Transverse colon (tissue), 4 donors: ENCODE results near the gene TFRC. TPM values are rescaled to one million over a fixed set of nuclear protein-coding genes. Genes with fewer than 3 reads are reported as not detected.

Experiments
- DNase-seq: peaks from one replicate; pipeline ENCODE4 v3.0.0-alpha.2; 2019
- H3K27ac ChIP-seq, 4 donors: fragments of 200-600 bp; sonication (generic); 2 replicates each; pipeline ENCODE4 v1.5.1; 2016 to 2018; ENCODE audit warnings: inconsistent platforms in 4 of 4
- H3K27me3 ChIP-seq: fragments of 200-600 bp; sonication (generic); 2 replicates; pipeline ENCODE4 v1.5.1; 2017; ENCODE audit warnings: inconsistent platforms
- H3K36me3 ChIP-seq, 4 donors: fragments of 200-600 bp; sonication (generic); 2 replicates each; pipeline ENCODE4 v1.5.1; 2017 to 2019; ENCODE audit warnings: inconsistent platforms in 4 of 4
- H3K4me1 ChIP-seq, 4 donors: fragments of 200-600 bp; sonication (generic); 2 replicates each; pipeline ENCODE4 v1.5.1; 2017 to 2020; ENCODE audit warnings: inconsistent platforms in 4 of 4
- H3K4me3 ChIP-seq, 4 donors: fragments of 200-600 bp; sonication (generic); 1 replicate in 1 of 4; 2 replicates in 3 of 4; pipeline versions ENCODE4 v1.5.1 to v1.6.1; 2017 to 2019; ENCODE audit warnings: inconsistent platforms in 4 of 4
- H3K9me3 ChIP-seq, 2 donors: fragments of 200-600 bp; sonication (generic); 2 replicates each; pipeline ENCODE4 v1.5.1; 2017 to 2019; ENCODE audit warnings: inconsistent platforms in 2 of 2
- CTCF ChIP-seq, 5 experiments: fragments of 200-600 bp in 3 of 5; fragments of 450-650 bp in 2 of 5; sonication (generic) in 3 of 5; IDR thresholded peaks; 1 replicate in 2 of 5; 2 replicates in 3 of 5; pipeline ENCODE4 v1.5.1; 2016 to 2017; ENCODE audit warnings: antibody characterized with exemption in 5 of 5, inconsistent platforms in 3 of 5, mild to moderate bottlenecking in 2 of 5, moderate library complexity in 1 of 5
- EP300 ChIP-seq: sonication (generic); formaldehyde crosslinking; IDR thresholded peaks from one replicate; pipeline ENCODE4 v1.6.1; 2017; ENCODE audit warnings: antibody characterized with exemption, low read depth
- POLR2A ChIP-seq: fragments of 450-650 bp; IDR thresholded peaks from one replicate; pipeline ENCODE4 v1.6.1; 2016; ENCODE audit warnings: antibody characterized with exemption, mild to moderate bottlenecking, moderate library complexity
- POLR2AphosphoS5 ChIP-seq, 3 donors: sonication (generic); formaldehyde crosslinking; IDR thresholded peaks; one replicate each; pipeline ENCODE4 v1.6.1; 2016; ENCODE audit warnings: antibody characterized with exemption in 3 of 3
- WGBS, 2 donors: methylation state at CpG; one replicate each; pipeline ENCODE4 v1.1.5; 2018; ENCODE audit warnings: low coverage in 1 of 2; 5-methylcytosine and 5-hydroxymethylcytosine counted together
- in situ Hi-C, 4 donors: fragments of 200-750 bp; cut with MboI; loops; one replicate each; pipeline versions ENCODE4 v1.15.0 to v1.15.1; 2017; ENCODE audit warnings: low sequenced_read_pairs in 3 of 4, low pct_ligation_motif_present in 1 of 4, low pct_unique_long_range_greater_than_20kb in 1 of 4
- intact Hi-C: fragments of 100-400 bp; cut with DNase I; formaldehyde crosslinking; loops from one replicate; pipeline ENCODE4 v1.15.1; 2023; ENCODE audit warnings: low total_unique reads
- total RNA-seq, 4 donors: library from RNA; depleted of rRNA; stranded (reverse); fragments of >200 nt; gene quantifications; one replicate each; pipeline ENCODE4 v1.1.0, GENCODE V29; 2016

TFRC gene
- total RNA-seq, 4 donors from 2014 or later, result 117 to 404 (median 181) TPM

- H3K27ac ChIP-seq, result peak overlapping the region; percentile 21 to 75 (median 50)
- TF ChIP-seq CTCF (IDR thresholded peaks at IDR 0.05), result no peak
- no peak for TF ChIP-seq EP300
- no peak for TF ChIP-seq POLR2AphosphoS5 (IDR thresholded peaks at IDR 0.05)
- TF ChIP-seq POLR2A, result no peak
Observed at GRCh38 chr3:196097373-196098154, 15.7 kb upstream of the TFRC start.

GRCh38 chr3:196096382-196096953, 14.6 kb upstream of the TFRC start:
- no peaks in the 10 kb centered on the region for H3K36me3 ChIP-seq
- peak overlapping the region; percentile 21 to 75 (median 50) for H3K27ac ChIP-seq
- no peaks in the 10 kb centered on the region for H3K9me3 ChIP-seq
- no peak overlapping the region for H3K4me3 ChIP-seq
- no peaks in the 10 kb centered on the region for H3K27me3 ChIP-seq
- TF ChIP-seq POLR2A, result no peak
- TF ChIP-seq EP300, result no peak
- TF ChIP-seq POLR2AphosphoS5 (IDR thresholded peaks at IDR 0.05), result peak in 1 of 3 donors; percentile 12
- TF ChIP-seq CTCF (IDR thresholded peaks at IDR 0.05), result no peak
- WGBS, 2 donors, result 49% methylated on average over 11 of the region's 11 CpGs; no CpG with 5 or more reads in 1 of the 2 donors
- peaks cover 8 to 23% (median 14%) of the 10 kb centered on the region in 4 donors for H3K4me1 ChIP-seq
- in situ Hi-C loops (no loop called here), intact Hi-C loops (no loop called here)
- peak; percentile 67 for DNase-seq

More at GRCh38 chr3:196097373-196098154, 15.7 kb upstream of the TFRC start:
- Histone ChIP-seq H3K36me3 (no peaks in the 10 kb centered on the region), H3K4me3 (no peak overlapping the region), H3K27me3 (no peaks in the 10 kb centered on the region), H3K4me1 (peaks cover 8 to 23% (median 14%) of the 10 kb centered on the region in 4 donors), H3K9me3 (no peaks in the 10 kb centered on the region)
- DNase-seq, result no peak
- intact Hi-C loops (no loop called here), in situ Hi-C loops (no loop called here)
- WGBS, 2 donors, result 60 to 76% methylated on average over 3 to 5 of the region's 5 CpGs

DNA sequence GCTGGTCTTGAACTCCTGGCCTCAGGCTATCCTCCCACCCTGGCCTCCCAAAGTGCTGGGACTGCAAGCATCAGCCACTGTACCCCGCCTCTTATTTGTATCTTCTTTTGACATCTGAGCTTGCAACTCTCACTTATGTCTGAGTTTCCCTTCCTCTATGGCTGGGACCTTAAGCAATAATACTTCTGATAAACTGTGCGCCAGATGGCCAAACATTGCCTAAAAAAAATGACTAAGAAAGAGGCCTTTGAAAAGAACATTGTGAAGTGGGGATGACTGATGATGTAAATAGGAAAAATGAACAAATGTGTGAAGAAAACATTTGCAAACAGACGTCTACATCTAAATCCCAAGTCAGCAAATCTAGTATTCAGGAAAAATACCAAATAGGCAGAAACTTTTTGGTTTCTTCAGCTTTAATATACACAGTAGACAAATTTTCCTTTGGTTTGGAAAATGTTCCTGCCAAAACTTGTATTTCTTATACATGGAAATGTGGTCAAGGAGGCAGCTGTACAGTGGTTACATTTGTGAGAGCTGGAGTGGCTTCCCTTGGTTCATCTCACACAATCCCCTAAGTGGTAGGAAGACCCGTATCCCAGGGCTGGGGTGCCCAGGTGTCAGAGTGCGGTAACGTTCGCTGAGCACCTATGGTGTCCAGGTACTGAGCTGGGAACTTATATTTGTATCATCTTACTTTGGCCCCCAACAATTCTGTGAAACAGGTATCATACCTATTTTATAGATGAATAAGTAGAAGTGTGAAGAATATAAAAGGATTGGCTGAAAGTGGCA, 11.6 kb upstream of the TFRC start:
- peak overlapping the region in 2 of 4 donors; percentile 29 to 37 for H3K27ac ChIP-seq
- peaks cover 8 to 23% (median 14%) of the 10 kb centered on the region in 4 donors for H3K4me1 ChIP-seq
- no peak overlapping the region for H3K4me3 ChIP-seq
- H3K9me3 ChIP-seq, result no peaks in the 10 kb centered on the region
- in situ Hi-C loops (no loop called here), intact Hi-C loops (no loop called here)
- H3K36me3 ChIP-seq, result no peaks in the 10 kb centered on the region
- TF ChIP-seq CTCF (IDR thresholded peaks at IDR 0.05) (no peak), POLR2AphosphoS5 (IDR thresholded peaks at IDR 0.05) (peak in 1 of 3 donors; percentile 28), EP300 (peak; percentile 22)
- DNase-seq, result no peak
- 70 to 72% methylated on average over 6 to 7 of the region's 7 CpGs for WGBS, 2 donors
- no peaks in the 10 kb centered on the region for H3K27me3 ChIP-seq

DNA sequence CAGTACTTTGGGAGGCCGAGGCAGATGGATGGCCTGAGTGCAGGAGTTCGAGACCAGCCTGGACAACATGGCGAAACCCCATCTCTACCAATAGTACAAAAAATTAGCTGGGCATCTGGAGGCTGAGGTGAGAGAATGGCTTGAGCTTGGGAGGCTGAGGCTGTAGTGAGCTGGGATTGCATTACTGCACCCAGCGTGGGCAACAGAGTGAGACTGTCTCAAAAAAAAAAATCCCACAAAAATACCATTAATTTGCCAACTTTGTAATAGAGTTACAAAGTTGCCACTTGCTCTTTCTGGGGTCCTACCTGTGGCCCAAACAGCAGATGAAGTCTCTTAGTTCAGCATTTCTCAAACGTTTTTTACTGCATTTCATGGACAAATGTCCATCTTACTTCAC, 6.0 kb upstream of the TFRC start:
- in situ Hi-C loops, result no loop called here
- 38 to 72% methylated on average over 2 to 5 of the region's 5 CpGs for WGBS, 2 donors
- H3K27me3 ChIP-seq, result no peaks in the 10 kb centered on the region
- no peak for TF ChIP-seq CTCF (IDR thresholded peaks at IDR 0.05)
- TF ChIP-seq POLR2AphosphoS5 (IDR thresholded peaks at IDR 0.05), result no peak
- no peak for TF ChIP-seq EP300
- no peak for TF ChIP-seq POLR2A
- intact Hi-C loops, result no loop called here
- H3K4me3 ChIP-seq, result no peak overlapping the region
- no peaks in the 10 kb centered on the region for H3K36me3 ChIP-seq
- no peak for DNase-seq
- H3K4me1 ChIP-seq, result peaks cover 0 to 4% (median 1%) of the 10 kb centered on the region in 4 donors
- H3K9me3 ChIP-seq, result no peaks in the 10 kb centered on the region
- H3K27ac ChIP-seq, result no peak overlapping the region
